ENCODE results near the gene SCRG1. TPM values are rescaled to one million over a fixed set of nuclear protein-coding genes. Genes with fewer than 3 reads are reported as not detected.

SCRG1 gene
- total RNA-seq, 1 donor from 2014 or later = 0.49 TPM

DNA sequence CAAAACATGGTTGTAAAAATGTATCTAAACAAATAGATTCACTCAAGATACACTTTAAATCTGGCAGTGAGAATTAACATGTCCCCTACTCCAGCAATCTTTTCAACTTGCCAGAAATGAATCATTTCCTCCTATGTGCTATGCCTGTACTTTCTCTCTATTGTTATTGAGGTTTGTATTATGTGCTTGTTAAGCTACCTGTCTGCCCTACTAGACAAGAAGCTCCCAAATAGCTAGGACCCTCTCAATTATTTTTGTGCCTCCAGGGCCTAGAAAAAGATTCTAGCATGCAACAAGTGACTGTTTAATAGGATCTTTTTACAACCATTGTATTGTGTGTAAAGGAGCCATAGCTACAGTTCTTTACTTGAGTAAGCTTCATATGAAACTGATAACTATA is 31.6 kb downstream of the SCRG1 start:
- intact Hi-C loops (cut with DNase I) = no loop called here
- Histone ChIP-seq H3K27me3 (no peaks in the 10 kb centered on the region), H3K4me3 (no peak overlapping the region), H3K27ac (no peak overlapping the region), H3K4me1 (peaks cover 22% of the 10 kb centered on the region), H3K36me3 (no peaks in the 10 kb centered on the region), H3K9me3 (no peaks in the 10 kb centered on the region)
- no peak for DNase-seq (ENCODE audit: extremely low spot score in 2 of 2)
- no peak for TF ChIP-seq POLR2A (IDR thresholded peaks at IDR 0.05)
- TF ChIP-seq, protein P1, sequence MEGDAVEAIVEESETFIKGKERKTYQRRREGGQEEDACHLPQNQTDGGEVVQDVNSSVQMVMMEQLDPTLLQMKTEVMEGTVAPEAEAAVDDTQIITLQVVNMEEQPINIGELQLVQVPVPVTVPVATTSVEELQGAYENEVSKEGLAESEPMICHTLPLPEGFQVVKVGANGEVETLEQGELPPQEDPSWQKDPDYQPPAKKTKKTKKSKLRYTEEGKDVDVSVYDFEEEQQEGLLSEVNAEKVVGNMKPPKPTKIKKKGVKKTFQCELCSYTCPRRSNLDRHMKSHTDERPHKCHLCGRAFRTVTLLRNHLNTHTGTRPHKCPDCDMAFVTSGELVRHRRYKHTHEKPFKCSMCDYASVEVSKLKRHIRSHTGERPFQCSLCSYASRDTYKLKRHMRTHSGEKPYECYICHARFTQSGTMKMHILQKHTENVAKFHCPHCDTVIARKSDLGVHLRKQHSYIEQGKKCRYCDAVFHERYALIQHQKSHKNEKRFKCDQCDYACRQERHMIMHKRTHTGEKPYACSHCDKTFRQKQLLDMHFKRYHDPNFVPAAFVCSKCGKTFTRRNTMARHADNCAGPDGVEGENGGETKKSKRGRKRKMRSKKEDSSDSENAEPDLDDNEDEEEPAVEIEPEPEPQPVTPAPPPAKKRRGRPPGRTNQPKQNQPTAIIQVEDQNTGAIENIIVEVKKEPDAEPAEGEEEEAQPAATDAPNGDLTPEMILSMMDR (IDR thresholded peaks at IDR 0.05) = no peak

DNA sequence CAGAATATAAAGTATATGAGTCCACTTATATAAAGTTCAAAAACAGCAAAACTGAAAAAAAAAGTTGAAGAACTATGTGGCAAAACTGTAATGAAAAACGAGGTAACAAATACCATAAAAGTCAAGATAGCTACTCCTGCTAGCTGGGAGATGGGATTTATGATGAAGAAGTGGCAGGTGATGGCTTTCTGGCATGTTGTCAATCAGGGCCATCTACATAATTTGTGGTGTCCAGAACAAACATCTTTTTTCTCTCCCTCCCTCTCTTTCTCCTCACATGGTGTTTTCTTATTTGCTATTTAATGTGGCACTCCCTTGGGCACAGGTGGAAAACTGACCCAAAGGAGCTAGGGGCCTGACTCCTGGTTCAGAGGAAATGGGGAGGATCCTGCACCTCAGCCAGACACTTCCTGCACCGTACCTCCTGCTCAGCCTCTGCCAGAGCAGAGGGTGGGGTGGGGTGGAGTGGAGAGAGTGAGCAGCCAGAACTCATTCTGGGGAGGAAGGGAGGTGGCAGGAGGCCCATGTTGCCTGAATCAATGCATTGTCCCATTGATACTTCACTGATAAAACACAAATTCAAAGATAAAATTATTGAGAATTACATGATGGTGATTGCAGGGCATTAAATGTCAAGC is 33.4 kb downstream of the SCRG1 start:
- peaks cover 22% of the 10 kb centered on the region for H3K4me1 ChIP-seq
- no peak for DNase-seq (ENCODE audit: extremely low spot score in 2 of 2)
- no peaks in the 10 kb centered on the region for H3K36me3 ChIP-seq
- no peaks in the 10 kb centered on the region for H3K9me3 ChIP-seq
- no peak overlapping the region for H3K4me3 ChIP-seq
- intact Hi-C loops (cut with DNase I) = no loop called here
- H3K27me3 ChIP-seq = no peaks in the 10 kb centered on the region
- TF ChIP-seq, protein P1 (IDR thresholded peaks at IDR 0.05) = no peak
- TF ChIP-seq POLR2A (IDR thresholded peaks at IDR 0.05) = no peak
- no peak for TF ChIP-seq POLR2AphosphoS5 (IDR thresholded peaks at IDR 0.05; ENCODE audit: insufficient read depth in 1 of 2, low read depth in 1 of 2)
- H3K27ac ChIP-seq = no peak overlapping the region

DNA sequence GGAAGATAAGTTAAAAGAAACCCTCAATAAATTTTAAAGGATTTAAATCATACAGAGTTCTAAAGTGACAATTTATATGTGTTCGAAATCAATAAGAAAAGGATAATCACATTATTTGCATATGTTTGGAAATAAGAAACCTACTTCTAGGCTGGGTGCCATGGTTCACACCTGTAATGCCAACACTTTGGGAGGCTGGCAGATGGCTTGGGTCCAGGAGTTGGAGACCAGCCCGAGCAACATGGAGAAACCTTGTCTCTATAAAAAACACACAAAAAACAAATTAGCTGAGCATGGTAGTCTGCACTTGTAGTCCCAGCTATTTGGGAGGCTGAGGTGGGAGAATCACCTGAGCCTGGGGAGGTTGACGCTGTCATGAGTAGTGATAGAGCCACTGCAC is 36.2 kb downstream of the SCRG1 start:
- TF ChIP-seq POLR2A (IDR thresholded peaks at IDR 0.05) (no peak), POLR2AphosphoS5 (IDR thresholded peaks at IDR 0.05; ENCODE audit: insufficient read depth in 1 of 2, low read depth in 1 of 2) (no peak)
- TF ChIP-seq, protein P1 (IDR thresholded peaks at IDR 0.05) = no peak
- H3K4me3 ChIP-seq = no peak overlapping the region
- DNase-seq (ENCODE audit: extremely low spot score in 2 of 2) = no peak
- H3K4me1 ChIP-seq = peaks cover 7% of the 10 kb centered on the region
- H3K9me3 ChIP-seq = no peaks in the 10 kb centered on the region
- H3K27me3 ChIP-seq = no peaks in the 10 kb centered on the region
- intact Hi-C loops (cut with DNase I) = no loop called here
- H3K27ac ChIP-seq = no peak overlapping the region
- H3K36me3 ChIP-seq = no peaks in the 10 kb centered on the region

DNA sequence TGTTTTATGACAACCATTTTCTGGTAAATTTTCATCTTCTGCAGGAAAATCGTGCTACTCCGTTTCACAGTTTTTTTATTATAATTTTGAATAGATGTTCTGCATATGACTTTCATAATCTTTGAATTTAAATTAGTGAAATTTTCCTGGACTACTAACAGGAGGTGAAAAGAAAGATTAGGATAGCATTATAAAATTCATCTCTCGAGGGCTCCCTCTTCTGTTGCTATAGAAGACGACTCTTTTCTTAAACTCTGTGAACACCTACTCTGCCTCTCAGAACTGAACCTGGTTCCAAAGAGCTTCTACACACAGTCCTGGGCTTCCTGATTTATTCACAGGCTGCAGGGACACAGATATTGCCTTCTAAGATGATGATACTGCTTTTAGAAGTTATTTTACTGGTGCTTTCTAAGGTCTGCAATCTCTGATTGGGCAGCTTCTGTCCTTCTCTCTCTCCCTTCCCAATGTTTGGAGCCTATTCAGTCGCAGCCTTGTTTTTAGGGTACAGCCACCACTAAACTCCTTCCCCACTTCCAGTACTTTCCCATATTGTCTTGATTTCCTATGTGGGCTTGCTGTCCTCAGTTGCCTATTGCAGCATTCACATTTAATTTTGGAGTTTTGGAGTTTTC is 38.2 kb downstream of the SCRG1 start:
- no peaks in the 10 kb centered on the region for H3K36me3 ChIP-seq
- H3K9me3 ChIP-seq = no peaks in the 10 kb centered on the region
- no peaks in the 10 kb centered on the region for H3K27me3 ChIP-seq
- intact Hi-C loops (cut with DNase I) = no loop called here
- no peak for DNase-seq (ENCODE audit: extremely low spot score in 2 of 2)
- H3K27ac ChIP-seq = no peak overlapping the region
- no peaks in the 10 kb centered on the region for H3K4me1 ChIP-seq
- no peak overlapping the region for H3K4me3 ChIP-seq
- TF ChIP-seq POLR2AphosphoS5 (IDR thresholded peaks at IDR 0.05; ENCODE audit: insufficient read depth in 1 of 2, low read depth in 1 of 2) = no peak
- TF ChIP-seq, protein P1 (IDR thresholded peaks at IDR 0.05) = no peak
- TF ChIP-seq POLR2A (IDR thresholded peaks at IDR 0.05) = no peak

DNA sequence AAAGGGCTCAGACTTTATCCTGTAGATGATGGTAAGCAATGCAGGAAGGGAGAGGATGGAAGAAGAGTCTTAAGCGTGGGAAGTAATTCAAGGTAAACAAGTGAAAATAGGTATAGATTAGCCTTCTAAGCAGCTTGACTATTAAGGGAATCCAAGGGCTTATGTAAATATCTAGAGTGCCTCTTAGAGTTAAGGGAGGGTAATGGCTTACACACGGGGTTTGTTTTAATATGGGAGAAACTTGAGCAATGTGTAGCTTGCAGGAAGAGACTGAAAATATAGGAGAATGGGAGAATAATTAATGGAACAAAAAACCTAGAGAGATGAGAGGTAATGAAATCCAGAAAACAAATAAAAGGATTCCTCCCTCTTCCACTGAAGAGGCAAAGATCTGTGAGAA is 41.0 kb downstream of the SCRG1 start:
- Histone ChIP-seq H3K27ac (no peak overlapping the region), H3K4me1 (no peaks in the 10 kb centered on the region), H3K9me3 (no peaks in the 10 kb centered on the region), H3K36me3 (no peaks in the 10 kb centered on the region), H3K27me3 (no peaks in the 10 kb centered on the region), H3K4me3 (no peak overlapping the region)
- intact Hi-C loops (cut with DNase I) = no loop called here
- TF ChIP-seq, protein P1 (IDR thresholded peaks at IDR 0.05) = no peak
- no peak for TF ChIP-seq POLR2A (IDR thresholded peaks at IDR 0.05)
- no peak for TF ChIP-seq POLR2AphosphoS5 (IDR thresholded peaks at IDR 0.05; ENCODE audit: insufficient read depth in 1 of 2, low read depth in 1 of 2)
- no peak for DNase-seq (ENCODE audit: extremely low spot score in 2 of 2)

All from vagina (tissue), 2 donors.